ENCODE data around the gene SERAC1. TPM values are rescaled to one million over a fixed set of nuclear protein-coding genes. Genes with fewer than 3 reads are reported as not detected.

SERAC1 gene
- total RNA-seq, 1 donor from 2014 or later = 9.3 TPM

DNA sequence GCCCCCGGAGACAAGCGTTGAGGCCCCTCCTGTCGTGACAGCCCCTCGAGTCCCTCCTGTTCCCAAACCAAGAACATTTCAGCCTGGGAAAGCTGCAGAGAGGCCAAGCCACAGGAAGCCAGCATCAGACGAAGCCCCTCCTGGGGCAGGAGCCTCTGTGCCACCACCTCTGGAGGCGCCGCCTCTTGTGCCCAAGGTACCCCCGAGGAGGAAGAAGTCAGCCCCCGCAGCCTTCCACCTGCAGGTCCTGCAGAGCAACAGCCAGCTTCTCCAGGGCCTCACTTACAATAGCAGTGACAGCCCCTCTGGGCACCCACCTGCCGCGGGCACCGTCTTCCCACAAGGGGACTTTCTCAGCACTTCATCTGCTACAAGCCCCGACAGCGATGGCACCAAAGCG, 72.4 kb downstream of the SERAC1 start:
- Histone ChIP-seq H4K20me1 (ENCODE audit: insufficient read depth, low read length) (peaks cover 20% of the 10 kb centered on the region), H3K4me3 (ENCODE audit: insufficient read depth, low read depth, low read length) (no peak overlapping the region), H2AFZ (ENCODE audit: low read depth, low read length) (no peak overlapping the region), H3K27ac (ENCODE audit: low read depth, low read length) (no peak overlapping the region), H3K4me2 (ENCODE audit: low read length) (no peak overlapping the region), H3K9ac (ENCODE audit: low read length) (no peak overlapping the region), H3K27me3 (ENCODE audit: insufficient read depth, low read length) (no peaks in the 10 kb centered on the region), H3K9me3 (ENCODE audit: insufficient read depth, low read depth, low read length) (no peaks in the 10 kb centered on the region), H3K79me2 (ENCODE audit: insufficient read depth, low read length) (peaks cover 10% of the 10 kb centered on the region), H3K4me1 (ENCODE audit: insufficient read depth, low read length) (no peaks in the 10 kb centered on the region), H3K36me3 (ENCODE audit: insufficient read depth, low read length) (peaks cover 69% of the 10 kb centered on the region)
- Mint-ChIP-seq H3K4me1 (ENCODE audit: low read depth, unreplicated experiment) (no peaks in the 10 kb centered on the region), H3K27me3 (ENCODE audit: low read depth, unreplicated experiment) (no peaks in the 10 kb centered on the region), H3K9me3 (ENCODE audit: unreplicated experiment) (no peaks in the 10 kb centered on the region), H3K4me3 (ENCODE audit: unreplicated experiment) (no peak overlapping the region), H3K36me3 (ENCODE audit: low read depth, unreplicated experiment) (peaks cover 34% of the 10 kb centered on the region), H3K27ac (ENCODE audit: unreplicated experiment) (no peak overlapping the region)
- DNase-seq (ENCODE audit: low read depth) (no peak), FAIRE-seq (no peak)
- TF ChIP-seq EZH2 (IDR thresholded peaks at IDR 0.05; ENCODE audit: insufficient read depth, low read length) = no peak
- TF ChIP-seq, protein P1, sequence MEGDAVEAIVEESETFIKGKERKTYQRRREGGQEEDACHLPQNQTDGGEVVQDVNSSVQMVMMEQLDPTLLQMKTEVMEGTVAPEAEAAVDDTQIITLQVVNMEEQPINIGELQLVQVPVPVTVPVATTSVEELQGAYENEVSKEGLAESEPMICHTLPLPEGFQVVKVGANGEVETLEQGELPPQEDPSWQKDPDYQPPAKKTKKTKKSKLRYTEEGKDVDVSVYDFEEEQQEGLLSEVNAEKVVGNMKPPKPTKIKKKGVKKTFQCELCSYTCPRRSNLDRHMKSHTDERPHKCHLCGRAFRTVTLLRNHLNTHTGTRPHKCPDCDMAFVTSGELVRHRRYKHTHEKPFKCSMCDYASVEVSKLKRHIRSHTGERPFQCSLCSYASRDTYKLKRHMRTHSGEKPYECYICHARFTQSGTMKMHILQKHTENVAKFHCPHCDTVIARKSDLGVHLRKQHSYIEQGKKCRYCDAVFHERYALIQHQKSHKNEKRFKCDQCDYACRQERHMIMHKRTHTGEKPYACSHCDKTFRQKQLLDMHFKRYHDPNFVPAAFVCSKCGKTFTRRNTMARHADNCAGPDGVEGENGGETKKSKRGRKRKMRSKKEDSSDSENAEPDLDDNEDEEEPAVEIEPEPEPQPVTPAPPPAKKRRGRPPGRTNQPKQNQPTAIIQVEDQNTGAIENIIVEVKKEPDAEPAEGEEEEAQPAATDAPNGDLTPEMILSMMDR (IDR thresholded peaks at IDR 0.05; ENCODE audit: insufficient read depth, low read depth, low read length) = no peak

DNA sequence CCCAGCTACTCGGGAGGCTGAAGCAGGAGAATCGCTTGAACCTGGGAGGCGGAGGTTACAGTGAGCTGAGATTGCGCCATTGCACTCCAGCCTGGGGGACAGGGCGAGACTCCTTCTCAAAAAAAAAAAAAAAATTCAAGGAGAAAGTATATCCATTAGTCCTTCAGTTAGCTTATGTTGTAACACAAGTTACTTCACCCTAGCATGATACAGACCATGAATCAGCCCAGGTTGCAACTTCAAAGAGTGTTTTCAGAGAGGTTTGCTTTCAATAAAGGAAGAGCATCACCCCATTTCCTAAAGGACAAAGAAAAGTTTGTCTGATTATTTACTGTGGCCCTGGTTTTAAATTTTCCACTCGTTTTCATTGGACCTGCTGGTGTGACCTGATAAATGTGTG, 73.0 kb downstream of the SERAC1 start:
- Mint-ChIP-seq H3K27ac (ENCODE audit: unreplicated experiment) (no peak overlapping the region), H3K9me3 (ENCODE audit: unreplicated experiment) (no peaks in the 10 kb centered on the region), H3K27me3 (ENCODE audit: low read depth, unreplicated experiment) (no peaks in the 10 kb centered on the region), H3K36me3 (ENCODE audit: low read depth, unreplicated experiment) (peaks cover 34% of the 10 kb centered on the region), H3K4me1 (ENCODE audit: low read depth, unreplicated experiment) (no peaks in the 10 kb centered on the region), H3K4me3 (ENCODE audit: unreplicated experiment) (no peak overlapping the region)
- no peak overlapping the region for H3K27ac ChIP-seq (ENCODE audit: low read depth, low read length)
- no peak for FAIRE-seq
- H3K4me2 ChIP-seq (ENCODE audit: low read length) = no peak overlapping the region
- H3K36me3 ChIP-seq (ENCODE audit: insufficient read depth, low read length) = peaks cover 76% of the 10 kb centered on the region
- H3K9ac ChIP-seq (ENCODE audit: low read length) = no peak overlapping the region
- peaks cover 20% of the 10 kb centered on the region for H4K20me1 ChIP-seq (ENCODE audit: insufficient read depth, low read length)
- peaks cover 9% of the 10 kb centered on the region for H3K79me2 ChIP-seq (ENCODE audit: insufficient read depth, low read length)
- H3K27me3 ChIP-seq (ENCODE audit: insufficient read depth, low read length) = no peaks in the 10 kb centered on the region
- no peaks in the 10 kb centered on the region for H3K4me1 ChIP-seq (ENCODE audit: insufficient read depth, low read length)
- H3K4me3 ChIP-seq (ENCODE audit: insufficient read depth, low read depth, low read length) = no peak overlapping the region
- no peak for DNase-seq (ENCODE audit: low read depth)
- H2AFZ ChIP-seq (ENCODE audit: low read depth, low read length) = no peak overlapping the region
- H3K9me3 ChIP-seq (ENCODE audit: insufficient read depth, low read depth, low read length) = no peaks in the 10 kb centered on the region
- TF ChIP-seq, protein P1 (IDR thresholded peaks at IDR 0.05; ENCODE audit: insufficient read depth, low read depth, low read length) = no peak
- no peak for TF ChIP-seq EZH2 (IDR thresholded peaks at IDR 0.05; ENCODE audit: insufficient read depth, low read length)

DNA sequence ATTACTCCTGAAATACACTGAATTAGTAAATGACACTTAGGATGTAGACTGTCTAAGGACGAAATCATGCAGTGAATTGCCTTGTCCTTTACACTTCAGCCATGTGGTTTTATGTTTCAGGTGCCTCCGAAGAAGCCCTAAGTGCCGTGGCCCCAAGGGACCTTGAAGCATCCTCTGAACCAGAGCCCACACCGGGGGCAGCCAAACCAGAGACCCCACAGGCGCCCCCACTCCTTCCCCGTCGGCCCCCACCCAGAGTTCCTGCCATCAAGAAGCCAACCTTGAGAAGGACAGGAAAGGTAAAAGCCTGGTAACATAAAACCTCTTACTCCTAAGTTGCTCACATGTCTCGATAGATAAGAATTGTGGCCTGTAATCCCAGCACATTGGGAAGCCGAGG, 75.3 kb downstream of the SERAC1 start:
- TF ChIP-seq, protein P1 (IDR thresholded peaks at IDR 0.05; ENCODE audit: insufficient read depth, low read depth, low read length) = no peak
- no peak for TF ChIP-seq EZH2 (IDR thresholded peaks at IDR 0.05; ENCODE audit: insufficient read depth, low read length)
- H3K27me3 ChIP-seq (ENCODE audit: insufficient read depth, low read length) = no peaks in the 10 kb centered on the region
- no peak for DNase-seq (ENCODE audit: low read depth)
- Mint-ChIP-seq H3K4me3 (ENCODE audit: unreplicated experiment) (no peak overlapping the region), H3K27ac (ENCODE audit: unreplicated experiment) (no peak overlapping the region), H3K4me1 (ENCODE audit: low read depth, unreplicated experiment) (no peaks in the 10 kb centered on the region), H3K36me3 (ENCODE audit: low read depth, unreplicated experiment) (peaks cover 42% of the 10 kb centered on the region), H3K9me3 (ENCODE audit: unreplicated experiment) (no peaks in the 10 kb centered on the region), H3K27me3 (ENCODE audit: low read depth, unreplicated experiment) (no peaks in the 10 kb centered on the region)
- H3K9me3 ChIP-seq (ENCODE audit: insufficient read depth, low read depth, low read length) = no peaks in the 10 kb centered on the region
- no peak overlapping the region for H3K27ac ChIP-seq (ENCODE audit: low read depth, low read length)
- peaks cover 79% of the 10 kb centered on the region for H3K36me3 ChIP-seq (ENCODE audit: insufficient read depth, low read length)
- FAIRE-seq = no peak
- H4K20me1 ChIP-seq (ENCODE audit: insufficient read depth, low read length) = peaks cover 36% of the 10 kb centered on the region
- H3K4me1 ChIP-seq (ENCODE audit: insufficient read depth, low read length) = no peaks in the 10 kb centered on the region
- H3K4me3 ChIP-seq (ENCODE audit: insufficient read depth, low read depth, low read length) = no peak overlapping the region
- no peak overlapping the region for H3K9ac ChIP-seq (ENCODE audit: low read length)
- no peak overlapping the region for H2AFZ ChIP-seq (ENCODE audit: low read depth, low read length)
- no peak overlapping the region for H3K4me2 ChIP-seq (ENCODE audit: low read length)
- peaks cover 18% of the 10 kb centered on the region for H3K79me2 ChIP-seq (ENCODE audit: insufficient read depth, low read length)

Measured in astrocyte (in vitro differentiated cells and primary cell).